Measurements from ENCODE around the gene NUP214. TPM values are rescaled to one million over a fixed set of nuclear protein-coding genes. Genes with fewer than 3 reads are reported as not detected.

Gene NUP214
- total and polyA plus RNA-seq, 12 donors = 22.6 to 76.6 (median 36.8) TPM

DNA sequence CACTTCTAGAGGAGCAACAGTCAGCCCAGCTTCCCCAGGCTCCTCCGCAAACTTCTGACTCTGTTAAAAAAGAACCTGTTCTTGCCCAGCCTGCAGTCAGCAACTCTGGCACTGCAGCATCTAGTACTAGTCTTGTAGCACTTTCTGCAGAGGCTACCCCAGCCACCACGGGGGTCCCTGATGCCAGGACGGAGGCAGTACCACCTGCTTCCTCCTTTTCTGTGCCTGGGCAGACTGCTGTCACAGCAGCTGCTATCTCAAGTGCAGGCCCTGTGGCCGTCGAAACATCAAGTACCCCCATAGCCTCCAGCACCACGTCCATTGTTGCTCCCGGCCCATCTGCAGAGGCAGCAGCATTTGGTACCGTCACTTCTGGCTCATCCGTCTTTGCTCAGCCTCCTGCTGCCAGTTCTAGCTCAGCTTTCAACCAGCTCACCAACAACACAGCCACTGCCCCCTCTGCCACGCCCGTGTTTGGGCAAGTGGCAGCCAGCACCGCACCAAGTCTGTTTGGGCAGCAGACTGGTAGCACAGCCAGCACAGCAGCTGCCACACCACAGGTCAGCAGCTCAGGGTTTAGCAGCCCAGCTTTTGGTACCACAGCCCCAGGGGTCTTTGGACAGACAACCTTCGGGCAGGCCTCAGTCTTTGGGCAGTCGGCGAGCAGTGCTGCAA lies 72.8 kb downstream of the NUP214 start:
- DNase-seq = no peak
- 93 to 94% (median 94%) methylated on average over 12 to 15 of the region's 15 CpGs for WGBS, 4 donors
- TF ChIP-seq CTCF (IDR thresholded peaks at IDR 0.05) (no peak), POLR2A (IDR thresholded peaks at IDR 0.05) (no peak)
- intact Hi-C loops (cut with DNase I) = no loop called here
- H3K4me1 ChIP-seq (replicated peaks in 1 of 2) = no peaks in the 10 kb centered on the region
- H3K4me3 ChIP-seq = no peak overlapping the region
- H3K27me3 ChIP-seq = no peaks in the 10 kb centered on the region
- peaks cover 0 to 66% of the 10 kb centered on the region in 2 donors for H3K36me3 ChIP-seq (replicated peaks in 1 of 2)
- no peaks in the 10 kb centered on the region for H3K9me3 ChIP-seq (replicated peaks in 1 of 3)
- H3K27ac ChIP-seq = no peak overlapping the region

DNA sequence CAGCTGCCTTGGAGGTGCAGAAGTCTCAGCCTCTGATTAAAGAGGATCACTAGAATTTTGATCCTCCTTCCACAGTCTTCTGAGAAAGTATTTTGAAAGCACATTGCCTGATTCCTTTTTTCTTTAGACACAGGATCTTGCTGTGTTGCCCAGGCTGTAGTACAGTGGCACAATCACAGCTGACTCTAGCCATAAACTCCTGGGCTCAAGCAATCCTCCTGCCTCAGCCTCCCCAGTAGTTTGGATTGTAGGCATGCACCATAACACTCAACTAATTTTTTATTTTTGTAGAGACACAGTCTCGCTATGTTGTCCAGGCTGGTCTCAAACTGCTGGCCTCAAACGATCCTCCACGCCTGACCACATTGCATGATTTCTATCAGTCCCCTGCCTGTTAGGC lies 76.5 kb downstream of the NUP214 start:
- H3K27me3 ChIP-seq = no peaks in the 10 kb centered on the region
- H3K4me3 ChIP-seq = no peak overlapping the region
- H3K4me1 ChIP-seq (replicated peaks in 1 of 2) = no peaks in the 10 kb centered on the region
- 93 to 97% (median 96%) methylated on average over 3 of the region's 3 CpGs for WGBS, 4 donors
- TF ChIP-seq POLR2A (IDR thresholded peaks at IDR 0.05) (no peak), CTCF (IDR thresholded peaks at IDR 0.05) (no peak)
- DNase-seq = no peak
- intact Hi-C loops (cut with DNase I) = no loop called here
- H3K36me3 ChIP-seq (replicated peaks in 1 of 2) = peaks cover 0 to 62% of the 10 kb centered on the region in 2 donors
- no peaks in the 10 kb centered on the region for H3K9me3 ChIP-seq (replicated peaks in 1 of 3)
- no peak overlapping the region for H3K27ac ChIP-seq

DNA sequence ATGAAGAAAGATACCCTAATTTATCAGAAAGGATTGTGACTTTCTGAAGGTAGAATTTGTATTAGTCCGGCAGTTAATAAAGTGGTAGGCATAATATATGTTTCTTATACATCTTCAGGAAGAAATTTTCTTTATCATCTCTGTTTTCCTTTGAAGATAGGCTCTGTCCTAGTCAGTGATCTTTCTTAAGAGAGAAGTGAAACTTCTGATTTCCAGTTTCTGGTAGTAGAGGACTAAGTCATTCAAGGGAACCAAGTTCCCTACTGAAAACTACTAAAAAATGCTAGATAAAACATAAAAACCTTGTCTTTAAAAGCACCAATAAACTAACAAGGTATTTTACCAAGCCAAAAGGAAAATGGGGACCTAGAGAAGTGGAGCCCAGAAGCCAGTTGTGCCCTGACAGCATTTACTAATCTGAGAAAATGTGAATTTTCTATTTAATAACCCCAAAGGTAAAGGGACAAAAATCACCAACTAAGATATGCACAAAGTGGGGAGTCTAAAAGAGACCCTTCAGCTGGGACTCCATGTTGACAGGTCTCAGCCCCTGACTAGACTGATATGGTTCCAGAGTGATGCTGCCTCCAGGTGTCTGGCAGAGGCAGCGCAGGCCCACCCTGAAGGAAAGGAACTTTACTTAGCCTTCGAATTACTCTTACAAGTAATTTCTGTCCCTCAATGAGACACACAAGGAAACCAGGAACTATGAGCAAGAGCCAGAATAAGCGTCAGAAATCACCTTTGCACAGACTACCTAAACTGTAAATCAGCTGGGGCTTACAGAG lies 78.2 kb downstream of the NUP214 start:
- no peaks in the 10 kb centered on the region for H3K27me3 ChIP-seq
- WGBS, 4 donors = 82 to 87% (median 84%) methylated on average over 4 of the region's 4 CpGs
- no peak for TF ChIP-seq CTCF (IDR thresholded peaks at IDR 0.05)
- no peak for TF ChIP-seq POLR2A (IDR thresholded peaks at IDR 0.05)
- DNase-seq = no peak
- peaks cover 0 to 56% of the 10 kb centered on the region in 2 donors for H3K36me3 ChIP-seq (replicated peaks in 1 of 2)
- no peak overlapping the region for H3K27ac ChIP-seq
- H3K4me1 ChIP-seq (replicated peaks in 1 of 2) = no peaks in the 10 kb centered on the region
- intact Hi-C loops (cut with DNase I) = no loop called here
- H3K4me3 ChIP-seq = no peak overlapping the region
- H3K9me3 ChIP-seq (replicated peaks in 1 of 3) = no peaks in the 10 kb centered on the region

DNA sequence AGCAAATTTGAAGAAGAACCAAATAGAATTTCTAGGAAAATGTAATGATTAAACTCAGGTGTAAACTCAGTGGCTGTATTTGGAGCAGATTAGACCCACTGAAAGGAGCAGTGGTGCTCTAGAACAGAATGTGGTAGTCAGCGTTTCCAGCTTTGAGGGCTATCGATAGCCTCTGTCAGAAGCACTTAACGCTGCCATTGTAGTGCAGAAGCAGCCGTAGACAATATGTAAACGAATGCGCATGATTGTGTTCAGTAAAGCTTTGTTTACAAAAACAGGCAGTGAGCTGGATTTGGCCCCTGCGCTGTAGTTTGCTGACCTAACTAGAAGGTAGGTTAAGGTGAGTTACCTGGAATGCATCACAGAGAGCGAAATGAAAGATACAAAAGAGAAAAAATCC lies 78.9 kb downstream of the NUP214 start:
- no peak overlapping the region for H3K27ac ChIP-seq
- H3K4me1 ChIP-seq (replicated peaks in 1 of 2) = no peaks in the 10 kb centered on the region
- 88 to 92% (median 90%) methylated on average over 8 of the region's 8 CpGs for WGBS, 4 donors
- no peak for DNase-seq
- TF ChIP-seq POLR2A (IDR thresholded peaks at IDR 0.05) (no peak), CTCF (IDR thresholded peaks at IDR 0.05) (no peak)
- no peaks in the 10 kb centered on the region for H3K9me3 ChIP-seq (replicated peaks in 1 of 3)
- H3K36me3 ChIP-seq (replicated peaks in 1 of 2) = peaks cover 0 to 50% of the 10 kb centered on the region in 2 donors
- no peaks in the 10 kb centered on the region for H3K27me3 ChIP-seq
- H3K4me3 ChIP-seq = no peak overlapping the region
- intact Hi-C loops (cut with DNase I) = no loop called here

All from adrenal gland (tissue), 12 donors.